SHP77 treated with DMSO at 0.1 percent for 48 hours (cell line): ENCODE measurements around the gene INO80D.
"Not testable (repeated sequence)": the region's sequence is repeated elsewhere in the genome, so short reads cannot be mapped to it uniquely, and the experiment has no call there.

Source experiments
- DNase-seq: peaks from one replicate; lab custom pipeline; 2025; lab: John Stamatoyannopoulos, UW

The INO80D gene

GRCh38 chr2:206028101-206028500, 57.9 kb downstream of the INO80D start:
- DNase-seq = no peak

GRCh38 chr2:206023183-206023582, 62.8 kb downstream of the INO80D start:
- no peak for DNase-seq

- DNase-seq = no peak
Measured at GRCh38 chr2:206020171-206020570, 65.8 kb downstream of the INO80D start.

GRCh38 chr2:206015746-206016145, 70.2 kb downstream of the INO80D start:
- not testable (repeated sequence) for DNase-seq

- no peak for DNase-seq
Measured at GRCh38 chr2:206011795-206012194, 74.2 kb downstream of the INO80D start.

GRCh38 chr2:206011018-206011614, 74.9 kb downstream of the INO80D start:
- DNase-seq = no peak

GRCh38 chr2:206004004-206004693, 81.8 kb downstream of the INO80D start:
- DNase-seq = no peak

GRCh38 chr2:206002440-206002839, 83.5 kb downstream of the INO80D start:
- DNase-seq = no peak

- DNase-seq = no peak
Measured at GRCh38 chr2:206001912-206002311, 84.1 kb downstream of the INO80D start.

- no peak for DNase-seq
Measured at GRCh38 chr2:206000776-206001175, 85.2 kb downstream of the INO80D start.

- DNase-seq = no peak
Measured at GRCh38 chr2:205998583-205998982, 87.4 kb downstream of the INO80D start.

GRCh38 chr2:205996161-205996560, 89.8 kb downstream of the INO80D start:
- no peak for DNase-seq

- no peak for DNase-seq
Measured at GRCh38 chr2:205995260-205995659, 90.7 kb downstream of the INO80D start.

- no peak for DNase-seq
Measured at GRCh38 chr2:205994344-205994743, 91.6 kb downstream of the INO80D start.

- DNase-seq = no peak
Measured at GRCh38 chr2:205990104-205990503, 95.9 kb downstream of the INO80D start.

- no peak for DNase-seq
Measured at GRCh38 chr2:205989271-205990071, 96.5 kb downstream of the INO80D start.

GRCh38 chr2:205988681-205989080, 97.3 kb downstream of the INO80D start:
- DNase-seq = not testable (repeated sequence)

GRCh38 chr2:205988274-205988673, 97.7 kb downstream of the INO80D start:
- no peak for DNase-seq

GRCh38 chr2:205986334-205986733, 99.6 kb downstream of the INO80D start:
- DNase-seq = not testable (repeated sequence)

GRCh38 chr2:205984381-205984780, 101.6 kb downstream of the INO80D start:
- DNase-seq = no peak

GRCh38 chr2:205982776-205983327, 103.1 kb downstream of the INO80D start:
- DNase-seq = no peak

- DNase-seq = not testable (repeated sequence)
Measured at GRCh38 chr2:205978728-205979127, 107.2 kb downstream of the INO80D start.

GRCh38 chr2:205977699-205978098, 108.3 kb downstream of the INO80D start:
- not testable (repeated sequence) for DNase-seq
